Stimulated activated naive CD8-positive, alpha-beta T cell treated with anti-CD3 and anti-CD28 coated beads, Interleukin-15, Interleukin-2, amounts not matched to agents 100 U/mL and 50 U/mL, for 24 hours (primary cell): Measurements from ENCODE around the gene SYNJ2.

Source experiments
- ATAC-seq: fragments of 150-1000 bp; cut with Tn5 transposase; one replicate; pipeline ENCODE4 v1.10.0; 2021
- DNase-seq: peaks from one replicate; pipeline ENCODE4 v3.0.0; 2021

Gene SYNJ2

DNA sequence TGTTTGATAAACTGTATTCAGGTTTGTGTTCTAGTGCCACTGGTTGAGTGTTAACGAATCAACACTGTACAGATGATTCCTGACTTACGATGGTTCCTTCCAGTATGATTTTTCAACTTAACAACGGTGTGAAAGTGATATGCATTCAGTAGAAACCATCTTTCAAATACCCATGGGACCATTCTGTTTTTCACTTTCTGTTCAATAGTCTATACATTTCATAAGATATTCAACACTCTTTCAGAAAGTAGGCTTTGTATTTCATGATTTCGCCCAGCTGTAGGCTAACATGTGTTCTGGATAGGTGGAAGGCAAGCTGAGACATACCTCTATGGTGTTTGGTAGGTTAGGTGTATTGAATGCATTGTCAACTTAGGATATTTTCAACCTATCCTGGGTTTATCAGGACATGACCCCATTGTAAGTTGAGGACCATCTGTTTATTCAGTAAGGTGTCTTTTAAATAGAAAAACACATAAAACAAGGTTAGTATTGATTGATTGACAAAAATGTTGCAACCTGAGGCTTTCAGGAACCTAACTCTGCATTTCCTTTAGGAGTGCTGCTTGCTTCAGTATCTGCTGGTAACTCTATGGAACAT is 32.3 kb downstream of the SYNJ2 start:
- no peak for ATAC-seq
- DNase-seq, result no peak

GRCh38 chr6:158014505-158015187 is 33.0 kb downstream of the SYNJ2 start:
- DNase-seq (no peak), ATAC-seq (peak; percentile 45)

GRCh38 chr6:158015188-158015506 is 33.5 kb downstream of the SYNJ2 start:
- DNase-seq (no peak), ATAC-seq (no peak)

- ATAC-seq (no peak), DNase-seq (no peak)
Observed at GRCh38 chr6:158016571-158017383, 35.1 kb downstream of the SYNJ2 start.

GRCh38 chr6:158017621-158018040 is 36.0 kb downstream of the SYNJ2 start:
- ATAC-seq (no peak), DNase-seq (no peak)

GRCh38 chr6:158018041-158018771 is 36.5 kb downstream of the SYNJ2 start:
- ATAC-seq, result no peak

GRCh38 chr6:158018851-158019361 is 37.2 kb downstream of the SYNJ2 start:
- no peak for ATAC-seq
- no peak for DNase-seq

More at GRCh38 chr6:158018041-158018771, 36.5 kb downstream of the SYNJ2 start:
- no peak for DNase-seq

DNA sequence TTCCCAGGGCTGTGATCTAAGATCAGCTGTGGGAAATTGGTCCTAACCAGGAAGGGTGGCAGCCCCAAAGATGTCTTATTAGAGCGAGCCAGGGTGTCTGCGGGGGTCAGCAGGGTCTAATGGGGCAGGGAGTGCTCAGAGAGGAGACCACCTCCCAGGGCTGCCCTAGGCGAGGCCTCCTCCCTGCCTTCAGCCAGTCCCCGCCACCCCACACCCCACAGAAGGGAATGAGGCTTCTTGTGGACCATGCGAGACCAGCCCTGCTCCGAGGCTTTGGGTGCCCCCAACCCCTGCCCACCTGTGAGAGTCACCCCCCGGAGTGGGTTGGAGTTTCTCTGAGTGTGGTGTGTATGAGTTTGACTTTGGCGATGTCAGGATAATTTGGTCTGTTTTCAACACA is 37.8 kb downstream of the SYNJ2 start:
- ATAC-seq (no peak), DNase-seq (no peak)

DNA sequence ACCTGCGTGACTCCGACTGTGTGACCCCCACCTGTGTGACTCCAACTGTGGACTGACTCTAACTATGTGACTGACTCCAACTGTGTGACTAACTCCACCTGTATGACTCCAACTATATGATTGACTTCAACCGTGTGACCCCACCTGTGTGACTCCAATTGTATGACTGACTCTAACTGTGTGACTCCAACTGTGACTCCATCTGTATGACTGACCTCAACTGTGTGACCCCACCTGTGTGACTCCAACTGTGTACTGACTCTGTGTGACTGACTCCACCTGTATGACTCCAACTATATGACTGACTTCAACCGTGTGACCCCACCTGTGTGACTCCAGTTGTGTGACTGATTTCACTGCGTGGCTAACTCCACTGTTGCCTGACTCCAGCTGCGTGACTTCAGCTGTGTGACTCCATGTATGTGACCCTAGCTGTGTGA is 38.6 kb downstream of the SYNJ2 start:
- peak; percentile 47 for ATAC-seq
- DNase-seq, result no peak

DNA sequence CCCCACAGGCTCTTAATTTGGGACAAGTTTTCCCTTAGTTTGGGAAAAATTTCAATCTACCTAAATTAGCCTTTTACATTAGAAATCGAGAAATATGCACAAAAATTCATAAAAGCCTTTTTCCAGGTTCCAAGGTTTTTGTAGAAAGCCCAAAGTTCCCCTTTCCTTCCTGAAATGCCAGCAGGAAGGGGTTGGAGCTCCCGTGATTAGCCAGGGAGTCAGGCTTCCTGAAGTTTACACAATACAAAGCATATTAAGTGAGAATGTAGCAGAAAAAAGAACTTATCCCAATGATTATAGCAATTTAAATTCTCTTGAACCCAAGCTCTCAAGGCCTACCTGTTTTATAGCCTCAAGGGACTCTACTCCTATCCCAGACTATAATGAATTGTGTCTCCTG is 39.1 kb downstream of the SYNJ2 start:
- no peak for ATAC-seq
- no peak for DNase-seq

GRCh38 chr6:158021376-158021775 is 39.7 kb downstream of the SYNJ2 start:
- ATAC-seq, result no peak
- DNase-seq, result no peak

DNA sequence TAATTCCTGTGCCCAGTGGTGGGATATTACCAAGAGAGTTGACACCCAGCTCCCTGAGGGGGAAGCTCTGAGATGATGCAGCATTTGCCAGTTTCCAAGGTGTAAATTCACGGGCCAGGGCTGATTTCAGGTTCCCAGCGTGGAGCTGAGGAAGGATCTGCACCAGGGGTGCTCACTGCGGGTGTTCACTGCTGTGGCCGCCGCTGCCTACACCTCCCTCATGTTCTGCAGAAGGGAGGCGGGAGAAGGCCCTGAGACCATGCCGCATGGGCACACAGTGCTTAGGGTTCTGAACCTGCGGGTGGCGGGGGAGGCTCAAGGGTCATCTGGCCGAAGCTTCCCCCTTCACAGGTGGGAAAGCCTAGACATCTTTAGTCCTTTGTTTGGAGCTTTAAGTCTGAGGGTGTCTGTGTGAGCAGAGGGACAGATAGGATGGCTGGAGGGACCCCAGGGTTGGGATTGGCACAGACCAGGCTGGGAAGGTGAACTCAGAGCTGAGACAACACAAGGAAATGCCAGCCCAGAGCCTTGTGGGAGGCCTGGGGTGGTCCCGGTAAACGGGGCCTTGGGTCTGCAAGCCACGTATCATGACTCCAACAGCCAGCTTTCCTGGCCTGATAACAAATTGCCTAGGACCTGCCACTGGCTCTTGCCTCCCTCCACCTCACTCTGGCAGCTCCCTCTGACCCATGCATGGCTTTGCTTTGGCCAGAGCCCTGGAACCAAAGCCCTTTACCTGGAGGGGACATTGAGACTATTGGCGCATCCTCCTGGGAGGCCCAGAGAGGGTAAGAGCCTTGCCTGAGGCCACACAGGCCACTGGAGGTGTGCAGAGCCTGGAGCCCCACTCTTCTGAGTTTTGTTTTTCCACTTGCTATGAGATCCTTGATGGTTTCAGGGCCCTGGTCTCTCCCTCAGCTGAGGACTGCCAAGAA is 40.4 kb downstream of the SYNJ2 start:
- DNase-seq (no peak), ATAC-seq (no peak)

GRCh38 chr6:158022749-158023596 is 41.3 kb downstream of the SYNJ2 start:
- no peak for ATAC-seq
- no peak for DNase-seq

GRCh38 chr6:158023597-158023939 is 41.9 kb downstream of the SYNJ2 start:
- DNase-seq (no peak), ATAC-seq (no peak)

GRCh38 chr6:158024566-158025297 is 43.1 kb downstream of the SYNJ2 start:
- ATAC-seq, result no peak
- DNase-seq, result no peak

GRCh38 chr6:158026054-158026900 is 44.6 kb downstream of the SYNJ2 start:
- DNase-seq (peak; percentile 82), ATAC-seq (peak; percentile 90)

- no peak for ATAC-seq
- no peak for DNase-seq
Observed at GRCh38 chr6:158026901-158027589, 45.4 kb downstream of the SYNJ2 start.
